Stomach (tissue), 9 donors: ENCODE results near the gene NR4A3. TPM values are rescaled to one million over a fixed set of nuclear protein-coding genes. Genes with fewer than 3 reads are reported as not detected.

Experiments
- DNase-seq, 2 donors: peaks; one replicate each; pipeline versions ENCODE4 v3.0.0 to v3.0.0-alpha.2; 2013 to 2019
- H3K27ac ChIP-seq, 5 donors: fragments of 200-600 bp in 4 of 5; sonication (generic) in 4 of 5; one replicate each; pipeline ENCODE4 v1.5.1; 2013 to 2019; ENCODE audit warnings: mild to moderate bottlenecking in 1 of 5, moderate library complexity in 1 of 5
- H3K27me3 ChIP-seq, 3 donors: fragments of 200-600 bp; sonication (generic); one replicate each; pipeline ENCODE4 v1.5.1; 2017 to 2019; ENCODE audit warnings: mixed run types in 1 of 3
- H3K36me3 ChIP-seq, 4 donors: fragments of 200-600 bp; sonication (generic); 1 replicate in 3 of 4; 2 replicates in 1 of 4; pipeline ENCODE4 v1.5.1; 2016 to 2019
- H3K4me1 ChIP-seq, 4 donors: fragments of 200-600 bp; sonication (generic); one replicate each; pipeline ENCODE4 v1.5.1; 2016 to 2019
- H3K4me3 ChIP-seq, 4 donors: fragments of 200-600 bp; sonication (generic) in 3 of 4; one replicate each; pipeline ENCODE4 v1.5.1; 2016 to 2019; ENCODE audit warnings: mild to moderate bottlenecking in 1 of 4
- H3K9me3 ChIP-seq, 4 donors: fragments of 200-600 bp; sonication (generic); one replicate each; pipeline ENCODE4 v1.5.1; 2016 to 2019
- EP300 ChIP-seq: sonication (generic); formaldehyde crosslinking; IDR thresholded peaks from one replicate; pipeline ENCODE4 v1.6.1; 2017; ENCODE audit warnings: antibody characterized with exemption
- POLR2A ChIP-seq, 4 donors: fragments of 450-650 bp; IDR thresholded peaks; one replicate each; pipeline ENCODE4 v1.6.1; 2016; ENCODE audit warnings: antibody characterized with exemption in 4 of 4, control low read depth in 2 of 4, mild to moderate bottlenecking in 1 of 4, moderate library complexity in 1 of 4
- POLR2AphosphoS5 ChIP-seq, 3 donors: sonication (generic); formaldehyde crosslinking; IDR thresholded peaks; one replicate each; pipeline ENCODE4 v1.6.1; 2016; ENCODE audit warnings: antibody characterized with exemption in 3 of 3
- WGBS, 5 donors: extraction: QIAGEN DNeasy Blood & Tissue Kit in 3 of 5; methylation state at CpG; one replicate each; pipeline versions ENCODE4 v1.1.5 to v1.1.7; 2013 to 2018; 5-methylcytosine and 5-hydroxymethylcytosine counted together
- intact Hi-C: fragments of 100-400 bp; cut with DNase I; formaldehyde crosslinking; loops from one replicate; pipeline ENCODE4 v1.15.1; 2023; ENCODE audit warnings: low total_unique reads
- polyA plus RNA-seq, 3 donors: library from polyadenylated mRNA; stranded (reverse); fragments of 200-250 nt; gene quantifications; one replicate each; pipeline ENCODE4 v1.2.3, GENCODE V29; 2013
- total RNA-seq, 5 donors: library from RNA; depleted of rRNA; stranded (reverse); fragments of >200 nt; gene quantifications; one replicate each; pipeline versions ENCODE4 v1.1.0 to v1.2.3, GENCODE V29; 2014 to 2016
- TF ChIP-seq, protein P1 (sequence below), 7 experiments: fragments of 450-650 bp in 4 of 7; fragments of 200-600 bp in 3 of 7; sonication (generic) in 3 of 7; IDR thresholded peaks; one replicate each; pipeline ENCODE4 v1.5.1; 2016 to 2019; ENCODE audit warnings: antibody characterized with exemption in 7 of 7, control low read depth in 2 of 7, mild to moderate bottlenecking in 1 of 7
- donor health status: healthy with polysubstance abuse.
- donor health status: Bipolar disorder and iron deficiency.
- donor health status: healthy.

Gene NR4A3
- total and polyA plus RNA-seq, 8 donors = 0.58 to 51.8 (median 3.2) TPM

DNA sequence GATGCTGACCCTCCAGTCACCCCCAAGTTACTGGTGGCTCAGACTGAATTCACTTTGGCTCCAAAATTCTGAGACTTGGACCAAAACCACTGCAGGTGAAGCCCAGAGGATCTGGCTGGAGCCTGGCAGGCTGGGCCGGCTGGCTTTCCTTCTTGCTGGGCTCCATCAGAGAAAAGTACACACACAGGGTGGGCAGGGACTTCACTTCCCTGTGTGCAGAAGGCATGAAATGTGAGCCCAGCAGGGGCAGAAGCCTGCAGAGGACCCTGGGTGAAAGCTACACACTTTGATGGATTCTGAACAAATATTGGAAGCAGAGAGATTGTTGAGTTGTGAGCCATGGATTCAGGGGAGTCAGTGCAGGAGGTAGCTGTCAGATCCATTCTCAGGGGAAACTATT is 18.4 kb downstream of the NR4A3 start:
- TF ChIP-seq, protein P1, sequence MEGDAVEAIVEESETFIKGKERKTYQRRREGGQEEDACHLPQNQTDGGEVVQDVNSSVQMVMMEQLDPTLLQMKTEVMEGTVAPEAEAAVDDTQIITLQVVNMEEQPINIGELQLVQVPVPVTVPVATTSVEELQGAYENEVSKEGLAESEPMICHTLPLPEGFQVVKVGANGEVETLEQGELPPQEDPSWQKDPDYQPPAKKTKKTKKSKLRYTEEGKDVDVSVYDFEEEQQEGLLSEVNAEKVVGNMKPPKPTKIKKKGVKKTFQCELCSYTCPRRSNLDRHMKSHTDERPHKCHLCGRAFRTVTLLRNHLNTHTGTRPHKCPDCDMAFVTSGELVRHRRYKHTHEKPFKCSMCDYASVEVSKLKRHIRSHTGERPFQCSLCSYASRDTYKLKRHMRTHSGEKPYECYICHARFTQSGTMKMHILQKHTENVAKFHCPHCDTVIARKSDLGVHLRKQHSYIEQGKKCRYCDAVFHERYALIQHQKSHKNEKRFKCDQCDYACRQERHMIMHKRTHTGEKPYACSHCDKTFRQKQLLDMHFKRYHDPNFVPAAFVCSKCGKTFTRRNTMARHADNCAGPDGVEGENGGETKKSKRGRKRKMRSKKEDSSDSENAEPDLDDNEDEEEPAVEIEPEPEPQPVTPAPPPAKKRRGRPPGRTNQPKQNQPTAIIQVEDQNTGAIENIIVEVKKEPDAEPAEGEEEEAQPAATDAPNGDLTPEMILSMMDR (IDR thresholded peaks at IDR 0.05) = no peak
- no peak for TF ChIP-seq POLR2AphosphoS5 (IDR thresholded peaks at IDR 0.05)
- no peak for TF ChIP-seq POLR2A (IDR thresholded peaks at IDR 0.05)
- TF ChIP-seq EP300 = no peak

GRCh38 chr9:99845063-99845462 is 23.4 kb downstream of the NR4A3 start:
- 56 to 73% (median 65%) methylated on average over 4 of the region's 4 CpGs for WGBS, 5 donors
- Histone ChIP-seq H3K4me3 (no peak overlapping the region), H3K9me3 (no peaks in the 10 kb centered on the region), H3K27me3 (no peaks in the 10 kb centered on the region), H3K36me3 (peaks cover 0 to 26% (median 8%) of the 10 kb centered on the region in 4 donors), H3K4me1 (peaks cover 0 to 4% (median 2%) of the 10 kb centered on the region in 4 donors), H3K27ac (no peak overlapping the region)
- DNase-seq = no peak
- TF ChIP-seq POLR2AphosphoS5 (IDR thresholded peaks at IDR 0.05) = no peak
- no peak for TF ChIP-seq EP300
- intact Hi-C loops = no loop called here

More for the DNA sequence above, 18.4 kb downstream of the NR4A3 start:
- intact Hi-C loops = no loop called here
- Histone ChIP-seq H3K36me3 (peaks cover 0 to 9% (median 2%) of the 10 kb centered on the region in 4 donors), H3K9me3 (no peaks in the 10 kb centered on the region), H3K27ac (no peak overlapping the region), H3K4me3 (no peak overlapping the region), H3K4me1 (no peaks in the 10 kb centered on the region), H3K27me3 (no peaks in the 10 kb centered on the region)
- peak in 1 of 2 donors; percentile 28 for DNase-seq
- 33 to 64% (median 45%) methylated on average over 1 of the region's 1 CpG for WGBS, 5 donors

GRCh38 chr9:99848447-99848846 is 26.8 kb downstream of the NR4A3 start:
- no peak for DNase-seq
- peaks cover 14 to 18% (median 17%) of the 10 kb centered on the region in 4 donors for H3K4me1 ChIP-seq
- no peak overlapping the region for H3K4me3 ChIP-seq
- intact Hi-C loops = no loop called here
- H3K9me3 ChIP-seq = no peaks in the 10 kb centered on the region
- peaks cover 0 to 35% (median 8%) of the 10 kb centered on the region in 4 donors for H3K36me3 ChIP-seq
- TF ChIP-seq POLR2A (IDR thresholded peaks at IDR 0.05) (no peak), EP300 (no peak), POLR2AphosphoS5 (IDR thresholded peaks at IDR 0.05) (no peak)
- TF ChIP-seq, protein P1 (IDR thresholded peaks at IDR 0.05) = no peak
- 92 to 96% (median 94%) methylated on average over 7 of the region's 7 CpGs for WGBS, 5 donors
- no peaks in the 10 kb centered on the region for H3K27me3 ChIP-seq
- H3K27ac ChIP-seq = no peak overlapping the region

DNA sequence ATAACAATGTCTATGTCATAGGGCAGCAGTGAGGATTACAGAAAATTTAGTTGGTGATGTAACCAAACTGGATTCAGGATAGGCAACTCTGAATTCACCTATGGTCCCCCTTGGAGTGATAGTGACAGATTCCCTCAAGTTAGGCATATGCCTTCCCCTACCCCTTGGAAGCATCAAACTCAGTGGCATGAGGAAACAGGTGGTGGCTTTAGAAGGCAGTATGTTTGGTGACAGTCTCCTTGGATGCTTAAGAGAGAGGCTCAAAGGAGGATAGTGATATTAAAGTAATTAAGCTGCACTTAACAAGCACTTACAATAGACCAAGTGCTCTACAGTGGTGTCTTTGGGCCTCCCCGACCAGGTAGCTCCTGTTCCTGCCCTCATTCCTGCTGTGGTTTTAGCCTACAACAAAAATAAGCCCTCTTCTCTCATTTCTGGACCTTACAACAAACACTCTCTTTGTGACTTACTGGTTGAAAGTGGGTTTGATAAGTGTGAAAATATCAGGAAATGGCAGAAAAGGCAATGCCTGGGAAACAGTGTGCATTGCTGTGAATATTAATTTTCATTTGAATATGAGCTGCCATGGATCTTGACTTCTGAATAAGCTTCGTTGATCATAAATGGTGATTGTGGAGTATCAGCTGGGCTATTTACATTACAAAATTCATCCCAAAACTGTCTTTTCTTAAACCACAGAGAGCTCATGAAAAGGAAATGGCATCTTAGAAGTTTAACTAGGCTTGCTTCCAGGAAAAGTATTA is 29.2 kb downstream of the NR4A3 start:
- TF ChIP-seq EP300 (no peak), POLR2A (IDR thresholded peaks at IDR 0.05) (no peak), POLR2AphosphoS5 (IDR thresholded peaks at IDR 0.05) (no peak)
- TF ChIP-seq, protein P1 (IDR thresholded peaks at IDR 0.05) = no peak
- H3K36me3 ChIP-seq = peaks cover 0 to 35% (median 6%) of the 10 kb centered on the region in 4 donors
- intact Hi-C loops = no loop called here
- H3K4me3 ChIP-seq = no peak overlapping the region
- H3K27me3 ChIP-seq = no peaks in the 10 kb centered on the region
- no peak for DNase-seq
- peak overlapping the region in 3 of 5 donors; percentile 6 to 44 (median 37) for H3K27ac ChIP-seq
- H3K9me3 ChIP-seq = no peaks in the 10 kb centered on the region
- WGBS, 5 donors = 14 to 38% (median 18%) methylated on average over 2 of the region's 2 CpGs
- H3K4me1 ChIP-seq = peaks cover 14 to 18% (median 17%) of the 10 kb centered on the region in 4 donors

- peaks cover 0 to 32% (median 6%) of the 10 kb centered on the region in 4 donors for H3K36me3 ChIP-seq
- H3K4me3 ChIP-seq = no peak overlapping the region
- peak overlapping the region in 2 of 5 donors; percentile 37 to 44 for H3K27ac ChIP-seq
- no peak for TF ChIP-seq POLR2A (IDR thresholded peaks at IDR 0.05)
- no peak for TF ChIP-seq POLR2AphosphoS5 (IDR thresholded peaks at IDR 0.05)
- TF ChIP-seq EP300 = no peak
- TF ChIP-seq, protein P1 (IDR thresholded peaks at IDR 0.05) = no peak
- H3K27me3 ChIP-seq = no peaks in the 10 kb centered on the region
- no peaks in the 10 kb centered on the region for H3K9me3 ChIP-seq
- intact Hi-C loops = no loop called here
- peaks cover 14 to 18% (median 17%) of the 10 kb centered on the region in 4 donors for H3K4me1 ChIP-seq
- peak in 1 of 2 donors; percentile 32 for DNase-seq
- WGBS, 5 donors = 2 to 9% (median 7%) methylated on average over 2 of the region's 2 CpGs
Measured at GRCh38 chr9:99851500-99851822, 29.8 kb downstream of the NR4A3 start.
